H1 (cell line): ENCODE results near the gene VOPP1. TPM values are rescaled to one million over a fixed set of nuclear protein-coding genes. Genes with fewer than 3 reads are reported as not detected.

Experiments used
- BACH1 ChIP-seq: IDR thresholded peaks from 2 replicates; pipeline ENCODE4 v1.6.1; 2012; ENCODE audit warnings: low read length, improper control_type of control experiment
- JUND ChIP-seq: IDR thresholded peaks from 2 replicates; pipeline ENCODE4 v1.6.1; 2011; ENCODE audit warnings: mild to moderate bottlenecking, improper control_type of control experiment, low read length
- POLR2A ChIP-seq, 2 experiments: IDR thresholded peaks; 1 replicate in 1 of 2; 2 replicates in 1 of 2; pipeline ENCODE4 v1.6.1; 2011; ENCODE audit warnings: low read depth in 2 of 2, low read length in 2 of 2, mild to moderate bottlenecking in 2 of 2; ENCODE audit errors: control extremely low read depth in 1 of 2
- RXRA ChIP-seq: IDR thresholded peaks from 2 replicates; pipeline ENCODE4 v1.6.1; 2011; ENCODE audit warnings: low read depth, mild to moderate bottlenecking, low read length, moderate library complexity; ENCODE audit not compliant: insufficient read depth
- SP1 ChIP-seq: IDR thresholded peaks from 2 replicates; pipeline ENCODE4 v1.6.1; 2011; ENCODE audit warnings: low read depth, low read length
- SP2 ChIP-seq: IDR thresholded peaks from 2 replicates; pipeline ENCODE4 v1.6.1; 2012; ENCODE audit warnings: mild to moderate bottlenecking, low read length, inconsistent platforms
- polyA plus RNA-seq, 7 experiments: library from polyadenylated mRNA; depleted of rRNA in 3 of 7; stranded (reverse) in 5 of 7; unstranded in 2 of 7; fragments of >200 nt in 5 of 7; fragments of 200-250 nt in 2 of 7; gene quantifications; 1 replicate in 5 of 7; 2 replicates in 1 of 7; 4 replicates in 1 of 7; pipeline versions ENCODE4 v1.2.1 to v1.2.3, GENCODE V29; 2011 to 2013; ENCODE audit warnings: missing spikeins in 2 of 7, mixed read lengths in 2 of 7
- total RNA-seq: library from RNA; stranded (reverse); fragmentation: NEBNext Ultra II Directional; extraction: Animal tissue kit (Norgen Biotek cat#: 25700); gene quantifications from 2 replicates; pipeline ENCODE4 v1.2.1, GENCODE V29; 2021

The VOPP1 gene
- total and polyA plus RNA-seq, 2 of the 8 experiments (the other 6 are each of a cell fraction or from before 2014, with no cell fraction given) = 44.7 to 83.0 TPM

- TF ChIP-seq SP1 (no peak), POLR2A (IDR thresholded peaks at IDR 0.05; ENCODE audit: control extremely low read depth in 1 of 2, low read depth in 2 of 2, low read length in 2 of 2) (no peak), JUND (no peak), RXRA (no peak), BACH1 (no peak), SP2 (no peak)
These were observed 91.1 kb downstream of the VOPP1 start (continued) for GRCh38 chr7:55481155-55481554.
